Activated CD4-positive, alpha-beta T cell treated with anti-CD3 and anti-CD28 coated beads for 24 hours (primary cell): Measurements from ENCODE around the gene CADM1.

Experiments
- DNase-seq, 2 donors: peaks; one replicate each; pipeline ENCODE4 v3.0.0-alpha.2; 2020; ENCODE audit warnings: low read depth in 2 of 2

CADM1 gene

GRCh38 chr11:115407496-115407895, 96.7 kb downstream of the CADM1 start:
- DNase-seq = no peak

GRCh38 chr11:115406404-115406803, 97.8 kb downstream of the CADM1 start:
- DNase-seq = no peak

GRCh38 chr11:115398333-115399080, 105.7 kb downstream of the CADM1 start:
- DNase-seq = no peak

GRCh38 chr11:115396533-115396932, 107.7 kb downstream of the CADM1 start:
- DNase-seq = no peak

- DNase-seq = no peak
Observed at GRCh38 chr11:115393950-115394349, 110.3 kb downstream of the CADM1 start.

- DNase-seq = no peak
Observed at GRCh38 chr11:115391598-115391997, 112.6 kb downstream of the CADM1 start.

- no peak for DNase-seq
Observed at GRCh38 chr11:115391160-115391559, 113.1 kb downstream of the CADM1 start.

- DNase-seq = no peak
Observed at GRCh38 chr11:115390441-115390840, 113.8 kb downstream of the CADM1 start.

GRCh38 chr11:115389790-115390189, 114.4 kb downstream of the CADM1 start:
- no peak for DNase-seq

- DNase-seq = no peak
Observed at GRCh38 chr11:115385226-115385625, 119.0 kb downstream of the CADM1 start.

- no peak for DNase-seq
Observed at GRCh38 chr11:115384236-115384635, 120.0 kb downstream of the CADM1 start.

GRCh38 chr11:115383431-115383830, 120.8 kb downstream of the CADM1 start:
- DNase-seq = no peak

- DNase-seq = no peak
Observed at GRCh38 chr11:115379528-115379927, 124.7 kb downstream of the CADM1 start.

GRCh38 chr11:115378557-115378956, 125.7 kb downstream of the CADM1 start:
- DNase-seq = no peak

- DNase-seq = no peak
Observed at GRCh38 chr11:115377882-115378296, 126.3 kb downstream of the CADM1 start.

GRCh38 chr11:115368616-115369015, 135.6 kb downstream of the CADM1 start:
- no peak for DNase-seq

GRCh38 chr11:115366826-115367225, 137.4 kb downstream of the CADM1 start:
- no peak for DNase-seq

- no peak for DNase-seq
Observed at GRCh38 chr11:115365907-115366306, 138.3 kb downstream of the CADM1 start.

- DNase-seq = no peak
Observed at GRCh38 chr11:115364896-115365295, 139.3 kb downstream of the CADM1 start.

- no peak for DNase-seq
Observed at GRCh38 chr11:115363921-115364320, 140.3 kb downstream of the CADM1 start.

- DNase-seq = no peak
Observed at GRCh38 chr11:115363426-115363825, 140.8 kb downstream of the CADM1 start.

GRCh38 chr11:115362997-115363396, 141.2 kb downstream of the CADM1 start:
- DNase-seq = no peak

- no peak for DNase-seq
Observed at GRCh38 chr11:115361025-115361424, 143.2 kb downstream of the CADM1 start.
